ENCODE results near the gene DSP.

DNA sequence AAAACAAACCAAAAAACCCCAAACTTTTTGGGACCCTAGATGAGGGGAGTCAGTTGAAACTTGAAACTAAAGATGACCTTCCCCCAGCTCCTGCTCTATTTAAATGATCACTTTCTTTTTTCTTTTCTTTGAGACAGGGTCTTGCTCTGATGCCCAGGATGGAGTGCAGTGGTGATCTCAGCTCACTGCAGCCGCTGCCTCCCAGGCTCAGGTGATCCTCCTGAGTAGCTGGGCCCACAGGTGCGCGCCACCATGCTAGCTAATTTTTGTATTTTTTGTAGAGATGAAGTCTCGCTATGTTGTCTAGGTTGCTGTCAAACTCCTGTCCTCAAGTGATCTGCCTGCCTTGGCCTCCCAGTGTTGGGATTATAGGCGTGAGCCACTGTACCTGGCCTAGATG lies 7.3 kb upstream of the DSP start:
- TF ChIP-seq SPI1 (IDR thresholded peaks at IDR 0.05; ENCODE audit: borderline replicate concordance, low read depth): no peak
- TF ChIP-seq, protein P1, sequence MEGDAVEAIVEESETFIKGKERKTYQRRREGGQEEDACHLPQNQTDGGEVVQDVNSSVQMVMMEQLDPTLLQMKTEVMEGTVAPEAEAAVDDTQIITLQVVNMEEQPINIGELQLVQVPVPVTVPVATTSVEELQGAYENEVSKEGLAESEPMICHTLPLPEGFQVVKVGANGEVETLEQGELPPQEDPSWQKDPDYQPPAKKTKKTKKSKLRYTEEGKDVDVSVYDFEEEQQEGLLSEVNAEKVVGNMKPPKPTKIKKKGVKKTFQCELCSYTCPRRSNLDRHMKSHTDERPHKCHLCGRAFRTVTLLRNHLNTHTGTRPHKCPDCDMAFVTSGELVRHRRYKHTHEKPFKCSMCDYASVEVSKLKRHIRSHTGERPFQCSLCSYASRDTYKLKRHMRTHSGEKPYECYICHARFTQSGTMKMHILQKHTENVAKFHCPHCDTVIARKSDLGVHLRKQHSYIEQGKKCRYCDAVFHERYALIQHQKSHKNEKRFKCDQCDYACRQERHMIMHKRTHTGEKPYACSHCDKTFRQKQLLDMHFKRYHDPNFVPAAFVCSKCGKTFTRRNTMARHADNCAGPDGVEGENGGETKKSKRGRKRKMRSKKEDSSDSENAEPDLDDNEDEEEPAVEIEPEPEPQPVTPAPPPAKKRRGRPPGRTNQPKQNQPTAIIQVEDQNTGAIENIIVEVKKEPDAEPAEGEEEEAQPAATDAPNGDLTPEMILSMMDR (IDR thresholded peaks at IDR 0.05; ENCODE audit: insufficient read depth, low read length): no peak
